HG03066 (cell line): ENCODE results near the gene TLE4.

ENCODE experiments used
- ATAC-seq: cut with Tn5 transposase; IDR thresholded peaks from one replicate; pipeline ENCODE4 v1.9.1; 2021; ENCODE audit warnings: low read depth; ENCODE audit not compliant: unreplicated experiment

The TLE4 gene

DNA sequence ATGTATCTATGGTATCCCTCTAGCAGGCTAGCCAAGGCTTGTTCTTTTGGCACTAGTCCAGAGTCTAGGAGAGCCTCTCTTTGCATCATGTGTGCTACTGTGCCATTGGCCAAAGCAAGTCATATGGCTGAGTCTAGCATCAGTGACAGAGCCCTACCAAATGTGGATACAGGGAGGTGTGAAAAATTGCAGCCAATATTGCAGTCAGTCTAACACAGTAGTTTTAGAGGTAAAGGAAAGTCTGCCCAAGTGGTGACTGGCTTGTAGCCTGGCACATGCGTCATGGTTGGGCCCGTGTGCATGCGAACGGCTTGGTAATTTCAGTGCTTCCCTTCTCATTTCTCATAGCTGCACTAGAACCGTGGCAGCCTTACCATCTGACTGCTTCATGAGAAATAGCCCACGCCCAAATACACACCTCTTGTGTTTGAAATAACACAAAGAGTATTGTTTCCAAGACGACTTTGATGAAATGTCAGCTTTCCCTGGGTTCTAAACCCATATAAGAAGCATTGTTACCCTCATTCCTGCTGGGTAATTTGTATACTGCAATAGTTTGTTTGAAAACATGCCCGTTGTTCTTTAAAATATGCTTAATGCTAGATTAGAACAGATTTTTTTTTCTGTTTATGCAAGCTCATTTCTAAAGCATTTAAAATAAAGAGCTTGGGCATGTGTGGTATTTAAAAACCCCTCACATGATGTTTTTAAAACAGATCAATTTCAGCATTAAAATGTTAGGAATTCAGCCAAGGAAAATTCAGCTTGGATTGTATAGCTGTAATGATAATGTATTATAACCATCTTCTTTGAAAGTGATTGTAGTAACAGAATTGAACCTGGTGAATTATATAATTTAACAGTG is 113.2 kb downstream of the TLE4 start:
- no peak for ATAC-seq

DNA sequence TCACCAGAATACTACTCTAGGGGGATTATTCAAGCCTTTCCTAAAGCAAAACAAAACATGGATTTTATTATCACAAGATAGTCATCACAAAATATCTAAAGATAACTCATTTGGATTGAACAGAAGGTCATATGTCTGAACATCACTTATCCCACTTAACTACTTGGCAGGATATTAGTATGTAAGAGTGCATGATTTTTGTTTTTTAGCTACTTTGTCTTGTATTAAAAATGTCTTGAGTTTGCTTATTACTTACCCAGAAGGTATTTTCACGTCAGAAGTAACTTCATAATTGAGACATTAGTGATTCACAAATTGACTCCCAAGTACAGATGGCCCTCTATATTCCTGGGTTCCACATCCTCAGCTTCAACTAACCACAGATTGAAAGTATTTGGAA is 113.8 kb downstream of the TLE4 start:
- ATAC-seq = no peak

GRCh38 chr9:79686381-79687130 is 114.8 kb downstream of the TLE4 start:
- ATAC-seq = no peak

DNA sequence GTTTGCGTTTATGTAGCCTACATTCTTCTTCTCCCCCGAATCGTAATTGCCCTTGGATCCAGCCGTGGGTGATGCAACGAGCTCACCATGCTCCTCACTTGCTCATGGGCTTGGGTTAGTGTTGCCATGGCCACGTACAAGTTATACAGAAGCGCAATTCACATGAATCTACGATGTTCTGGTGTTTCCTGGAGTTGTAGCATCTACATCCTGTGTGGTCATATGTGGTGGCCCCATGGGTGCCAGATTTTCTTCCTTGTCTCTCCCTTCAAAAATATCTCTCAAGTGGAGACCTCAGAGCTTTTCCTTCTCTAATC is 115.3 kb downstream of the TLE4 start:
- ATAC-seq = no peak

- no peak for ATAC-seq
Observed at GRCh38 chr9:79688363-79688762, 116.6 kb downstream of the TLE4 start.

GRCh38 chr9:79689576-79689975 is 117.8 kb downstream of the TLE4 start:
- no peak for ATAC-seq

GRCh38 chr9:79691496-79691895 is 119.7 kb downstream of the TLE4 start:
- no peak for ATAC-seq

DNA sequence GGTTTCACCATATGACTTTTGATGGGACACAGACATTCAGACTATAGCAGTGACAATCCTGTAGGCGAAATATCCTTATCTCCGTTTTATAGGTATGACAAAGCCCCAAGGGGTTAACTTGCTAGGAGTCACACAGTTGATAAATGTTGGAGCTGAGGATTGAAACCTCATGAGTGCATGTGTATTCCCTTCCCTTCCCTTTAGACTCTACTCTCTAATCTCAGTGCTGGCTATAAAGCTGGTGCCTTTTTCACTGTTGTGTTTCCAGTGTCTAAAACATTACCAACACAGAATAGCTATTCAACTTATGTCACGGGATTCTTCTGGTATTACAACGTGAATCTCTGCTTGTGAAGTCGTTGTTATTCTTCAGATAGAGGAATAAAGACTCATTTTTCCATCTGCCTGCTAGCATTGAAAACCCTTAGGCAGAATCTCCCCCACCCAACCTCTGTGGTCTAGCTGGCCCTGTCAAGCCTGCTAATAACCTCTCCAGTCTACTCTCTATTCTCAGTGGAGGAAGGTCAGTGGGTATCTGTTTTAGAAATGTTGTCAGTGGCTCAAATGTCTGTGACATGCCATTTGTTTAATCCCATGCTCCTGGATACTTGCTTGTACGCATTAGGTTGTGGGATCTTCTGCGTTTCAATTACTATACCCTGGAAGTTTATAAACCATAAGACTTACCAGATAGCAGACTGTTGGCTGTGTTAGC is 121.2 kb downstream of the TLE4 start:
- no peak for ATAC-seq

DNA sequence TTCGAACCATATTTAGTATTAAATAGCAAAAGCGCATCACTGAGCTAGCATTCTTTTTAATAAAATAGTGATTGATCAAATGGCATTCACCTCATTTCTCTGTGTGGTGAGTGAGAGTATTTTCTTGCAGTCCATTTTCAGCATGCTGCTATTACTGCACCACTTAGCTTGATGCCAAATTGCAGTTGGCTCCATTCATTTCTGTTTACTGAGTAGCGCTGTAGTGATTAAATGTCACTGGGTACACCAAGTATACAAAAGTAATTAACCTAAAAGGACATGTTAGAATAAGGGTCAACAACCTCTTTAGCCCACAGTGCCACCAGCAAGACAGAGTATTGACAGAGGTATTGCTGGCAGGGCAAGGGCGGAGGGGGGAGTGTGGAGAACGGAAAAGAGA is 122.0 kb downstream of the TLE4 start:
- no peak for ATAC-seq

DNA sequence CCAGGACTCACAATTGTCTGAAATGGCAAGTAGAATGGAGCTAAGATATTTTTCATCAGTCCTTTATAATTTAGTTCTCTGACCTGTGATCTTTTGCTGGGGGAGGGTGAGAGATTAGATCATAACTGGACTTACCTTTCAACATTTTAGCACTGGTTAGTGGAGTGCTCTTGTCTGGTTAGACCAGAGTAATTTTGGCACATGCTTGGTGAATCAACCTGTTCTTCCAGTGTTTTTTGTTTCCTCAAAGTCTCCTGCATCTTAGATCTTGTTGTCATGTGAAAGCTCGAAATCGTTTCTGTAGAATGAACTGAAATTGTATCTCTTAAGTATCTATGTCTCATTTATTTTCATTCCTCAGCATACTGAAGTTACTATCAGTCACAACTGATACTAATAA is 122.4 kb downstream of the TLE4 start:
- no peak for ATAC-seq

DNA sequence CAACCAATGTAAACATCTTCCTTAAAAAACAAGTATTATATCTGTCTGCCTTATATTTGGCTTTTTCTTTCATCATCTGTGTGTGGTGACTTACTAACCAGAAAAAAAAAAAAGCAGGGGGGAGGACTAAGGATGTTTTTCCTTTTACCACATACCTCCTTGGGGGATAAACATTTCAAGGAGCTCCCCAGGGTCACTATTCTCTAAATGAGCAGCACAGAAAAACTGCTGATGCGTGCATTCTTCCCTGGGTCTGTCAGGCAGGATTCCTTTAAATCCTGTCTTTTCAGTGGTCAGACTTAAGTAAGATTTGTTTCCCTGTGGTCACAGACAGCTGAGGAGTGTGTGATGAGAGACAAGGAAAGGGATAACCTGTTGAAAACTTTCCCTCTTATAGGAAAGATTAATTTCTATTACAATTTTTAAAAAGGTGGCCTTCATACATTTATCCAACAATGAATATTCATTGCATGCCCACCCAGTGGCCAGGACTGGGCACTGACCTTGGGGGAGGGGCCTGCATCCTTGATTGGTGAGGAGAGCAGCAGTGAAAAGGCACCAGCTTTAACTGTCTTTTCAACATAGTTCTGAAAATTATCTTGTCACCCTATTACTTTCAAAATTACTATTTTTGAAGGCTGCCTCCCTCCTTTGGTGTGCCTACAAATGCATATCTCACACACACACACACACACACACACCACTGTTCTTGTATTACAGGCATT is 123.1 kb downstream of the TLE4 start:
- no peak for ATAC-seq

- no peak for ATAC-seq
Observed at GRCh38 chr9:79695531-79696175, 123.9 kb downstream of the TLE4 start.

DNA sequence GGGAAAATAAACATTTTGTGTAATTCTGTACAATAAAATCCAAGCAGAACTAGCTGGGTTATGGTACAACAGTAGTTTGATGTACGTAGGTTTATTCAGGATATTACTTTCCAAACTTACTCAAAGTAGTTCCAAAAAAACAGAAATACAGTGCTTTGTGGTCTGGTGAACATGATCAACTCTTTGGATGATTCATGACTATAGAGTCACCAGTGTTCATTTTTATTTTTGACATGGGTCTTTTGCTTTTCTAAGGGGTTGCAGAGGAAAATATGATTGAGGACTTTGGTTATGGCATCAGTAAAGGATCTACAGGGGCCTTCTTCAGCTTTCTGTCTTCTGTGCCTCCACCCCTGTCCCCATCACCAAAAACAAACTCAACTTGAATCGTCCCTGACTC is 127.2 kb downstream of the TLE4 start:
- ATAC-seq = no peak

DNA sequence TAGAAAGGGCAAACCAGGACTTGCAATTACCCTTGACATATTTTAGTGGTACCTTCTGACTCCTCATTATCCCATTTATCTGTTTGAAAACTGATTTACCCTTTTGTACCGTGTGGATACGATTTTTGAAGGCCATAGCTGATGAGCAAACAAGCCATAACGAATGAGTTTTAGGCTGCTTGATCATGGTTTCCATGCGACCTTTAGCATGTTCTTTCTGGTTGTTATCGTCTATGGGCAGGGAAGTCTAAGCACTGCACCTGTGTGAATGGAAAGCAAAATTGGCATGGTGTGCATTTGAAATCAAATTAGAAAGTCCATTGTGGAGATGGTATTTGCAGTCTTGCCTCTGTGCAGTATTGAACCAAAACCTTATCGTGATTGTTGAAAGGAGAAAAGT is 127.7 kb downstream of the TLE4 start:
- no peak for ATAC-seq

DNA sequence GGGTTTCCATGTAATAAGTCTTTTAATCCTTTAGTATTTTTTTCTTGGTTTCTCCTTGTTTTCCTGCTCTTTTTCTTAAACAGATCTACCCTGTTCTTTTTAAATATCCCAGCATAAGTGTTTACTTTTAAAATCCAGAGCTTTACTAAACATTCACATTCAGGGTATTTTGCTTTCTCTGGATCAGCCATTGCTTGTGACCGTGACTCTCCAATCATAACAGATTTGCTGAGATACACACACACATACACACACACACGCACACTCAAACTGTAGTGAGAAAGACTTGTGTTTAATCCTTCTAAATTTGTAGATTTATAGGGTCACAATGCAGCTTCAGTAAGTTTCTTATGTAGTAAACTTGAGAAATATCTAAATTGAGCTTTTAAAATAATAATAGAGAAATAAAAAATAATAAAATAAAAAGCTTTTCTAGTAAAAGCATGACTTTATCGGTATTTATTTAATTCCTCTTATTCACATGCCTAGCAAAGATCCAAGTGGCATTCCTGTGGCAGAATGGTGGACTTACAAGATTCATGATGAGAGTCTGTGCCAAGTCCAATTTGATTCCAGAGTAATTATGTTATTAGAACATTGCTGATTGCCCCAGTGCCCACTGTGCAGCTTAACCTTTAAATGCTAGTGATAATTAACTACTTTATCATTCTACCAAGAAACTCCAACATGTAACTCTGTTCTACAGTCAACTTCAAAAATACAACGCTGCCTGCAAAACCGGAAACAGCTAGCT is 129.0 kb downstream of the TLE4 start:
- no peak for ATAC-seq

DNA sequence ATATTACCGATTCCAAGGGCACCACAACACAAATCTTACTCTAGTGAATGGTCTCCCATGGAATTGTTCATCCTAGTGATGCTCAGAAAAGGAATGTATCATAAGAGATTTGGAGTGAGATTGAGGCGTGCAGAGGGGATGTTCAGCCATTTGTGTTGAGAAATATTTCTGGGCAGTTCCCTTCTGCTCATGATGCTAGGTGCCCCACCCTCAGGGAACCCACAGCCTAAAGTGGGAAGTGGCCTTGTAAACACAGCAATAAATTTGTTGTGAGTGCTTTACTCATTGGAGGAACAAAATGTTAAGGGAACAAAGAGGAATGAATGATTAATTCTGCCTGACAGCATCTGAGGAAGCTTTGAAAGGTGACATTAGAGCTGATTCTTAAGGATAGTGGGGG is 129.9 kb downstream of the TLE4 start:
- no peak for ATAC-seq

GRCh38 chr9:79705704-79706103 is 133.9 kb downstream of the TLE4 start:
- no peak for ATAC-seq

- no peak for ATAC-seq
Observed at GRCh38 chr9:79706512-79706911, 134.7 kb downstream of the TLE4 start.

GRCh38 chr9:79707589-79707988 is 135.8 kb downstream of the TLE4 start:
- ATAC-seq = no peak

DNA sequence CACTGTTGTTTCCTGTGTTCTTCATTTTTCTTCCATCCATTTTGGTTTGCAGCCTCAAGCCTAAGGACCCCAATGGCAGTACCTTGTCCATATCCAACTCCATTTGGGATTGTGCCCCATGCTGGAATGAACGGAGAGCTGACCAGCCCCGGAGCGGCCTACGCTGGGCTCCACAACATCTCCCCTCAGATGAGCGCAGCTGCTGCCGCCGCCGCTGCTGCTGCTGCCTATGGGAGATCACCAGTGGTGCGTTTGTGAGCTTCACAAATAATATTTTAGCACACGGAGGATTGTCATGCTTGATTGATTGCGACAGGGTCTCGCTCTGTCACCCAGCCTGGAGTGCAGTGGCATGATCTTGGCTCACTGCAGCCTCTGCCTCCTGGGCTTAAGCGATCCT is 136.8 kb downstream of the TLE4 start:
- no peak for ATAC-seq
